Thyroid gland (tissue), 4 donors: Measurements from ENCODE around the gene ANO7. TPM values are rescaled to one million over a fixed set of nuclear protein-coding genes. Genes with fewer than 3 reads are reported as not detected.

Experiments
- DNase-seq, 2 donors: peaks; one replicate each; pipeline ENCODE4 v3.0.0-alpha.2; 2019
- H3K27ac ChIP-seq, 3 donors: fragments of 200-600 bp; sonication (generic); 1 replicate in 2 of 3; 2 replicates in 1 of 3; pipeline ENCODE4 v1.5.1; 2016 to 2019; ENCODE audit warnings: mild to moderate bottlenecking in 1 of 3, moderate library complexity in 1 of 3
- H3K27me3 ChIP-seq: fragments of 200-600 bp; sonication (generic); one replicate; pipeline ENCODE4 v1.5.1; 2019
- H3K36me3 ChIP-seq, 2 donors: fragments of 200-600 bp; sonication (generic); one replicate each; pipeline ENCODE4 v1.5.1; 2016 to 2019
- H3K4me1 ChIP-seq, 2 donors: fragments of 200-600 bp; sonication (generic); one replicate each; pipeline ENCODE4 v1.5.1; 2017 to 2019
- H3K4me3 ChIP-seq, 3 donors: fragments of 200-600 bp; sonication (generic); replicated peaks in 1 of 3; 1 replicate in 2 of 3; 2 replicates in 1 of 3; pipeline ENCODE4 v1.5.1; 2016; ENCODE audit warnings: mild to moderate bottlenecking in 1 of 3
- H3K9me3 ChIP-seq: fragments of 200-600 bp; sonication (generic); one replicate; pipeline ENCODE4 v1.5.1; 2017
- CTCF ChIP-seq, 6 experiments: fragments of 200-600 bp in 3 of 6; fragments of 450-650 bp in 3 of 6; sonication (generic) in 3 of 6; IDR thresholded peaks; one replicate each; pipeline ENCODE4 v1.5.1; 2016 to 2019; ENCODE audit warnings: antibody characterized with exemption in 6 of 6, mild to moderate bottlenecking in 2 of 6, inconsistent platforms in 1 of 6, moderate library complexity in 1 of 6
- POLR2A ChIP-seq, 2 donors: fragments of 450-650 bp; IDR thresholded peaks; one replicate each; pipeline ENCODE4 v1.6.1; 2017; ENCODE audit warnings: antibody characterized with exemption in 2 of 2, mild to moderate bottlenecking in 2 of 2, moderate library complexity in 1 of 2
- whole genome bisulfite sequencing, 2 donors: methylation state at CpG; one replicate each; pipeline ENCODE4 v1.1.5; 2017; 5-methylcytosine and 5-hydroxymethylcytosine counted together
- intact Hi-C: fragments of 100-400 bp; cut with DNase I; formaldehyde crosslinking; loops from one replicate; pipeline ENCODE4 v1.15.1; 2023
- total RNA-seq, 4 donors: library from RNA; depleted of rRNA; stranded (reverse); fragments of >200 nt; gene quantifications; one replicate each; pipeline ENCODE4 v1.2.3, GENCODE V29; 2016

The ANO7 gene
- total RNA-seq, 4 donors from 2014 or later = 0.94 to 1.8 (median 0.98) TPM; not detected in 1

GRCh38 chr2:241184901-241185300, 3.6 kb upstream of the ANO7 start:
- Histone ChIP-seq H3K27me3 (no peaks in the 10 kb centered on the region), H3K36me3 (peaks cover 0 to 8% of the 10 kb centered on the region in 2 donors), H3K27ac (no peak overlapping the region), H3K4me3 (no peak overlapping the region), H3K9me3 (no peaks in the 10 kb centered on the region), H3K4me1 (no peaks in the 10 kb centered on the region)
- DNase-seq = no peak
- intact Hi-C loops = no loop called here
- WGBS, 2 donors = 74 to 86% methylated on average over 9 of the region's 9 CpGs
- TF ChIP-seq POLR2A (IDR thresholded peaks at IDR 0.05) (no peak), CTCF (IDR thresholded peaks at IDR 0.05) (no peak)

- intact Hi-C loops = no loop called here
- DNase-seq = no peak
- peaks cover 0 to 6% of the 10 kb centered on the region in 2 donors for H3K36me3 ChIP-seq
- no peak overlapping the region for H3K4me3 ChIP-seq
- no peaks in the 10 kb centered on the region for H3K9me3 ChIP-seq
- WGBS, 2 donors = 57 to 75% methylated on average over 4 to 11 of the region's 11 CpGs
- no peak overlapping the region for H3K27ac ChIP-seq
- no peaks in the 10 kb centered on the region for H3K27me3 ChIP-seq
- TF ChIP-seq CTCF (IDR thresholded peaks at IDR 0.05) (no peak), POLR2A (IDR thresholded peaks at IDR 0.05) (no peak)
- no peaks in the 10 kb centered on the region for H3K4me1 ChIP-seq
Observed at GRCh38 chr2:241185961-241186360, 2.5 kb upstream of the ANO7 start.

GRCh38 chr2:241187101-241187917, 1.2 kb upstream of the ANO7 start:
- H3K36me3 ChIP-seq = peaks cover 0 to 6% of the 10 kb centered on the region in 2 donors
- intact Hi-C loops = no loop called here
- DNase-seq = no peak
- TF ChIP-seq POLR2A (IDR thresholded peaks at IDR 0.05) (no peak), CTCF (IDR thresholded peaks at IDR 0.05) (no peak)
- no peaks in the 10 kb centered on the region for H3K9me3 ChIP-seq
- H3K4me1 ChIP-seq = no peaks in the 10 kb centered on the region
- 54 to 68% methylated on average over 10 to 13 of the region's 14 CpGs for WGBS, 2 donors
- no peak overlapping the region for H3K27ac ChIP-seq
- H3K4me3 ChIP-seq = no peak overlapping the region
- H3K27me3 ChIP-seq = no peaks in the 10 kb centered on the region

- Histone ChIP-seq H3K36me3 (peaks cover 0 to 6% of the 10 kb centered on the region in 2 donors), H3K27ac (no peak overlapping the region), H3K4me1 (no peaks in the 10 kb centered on the region), H3K4me3 (no peak overlapping the region), H3K9me3 (no peaks in the 10 kb centered on the region), H3K27me3 (no peaks in the 10 kb centered on the region)
- WGBS, 2 donors = 50 to 57% methylated on average over 3 to 4 of the region's 4 CpGs
- TF ChIP-seq POLR2A (IDR thresholded peaks at IDR 0.05) (no peak), CTCF (IDR thresholded peaks at IDR 0.05) (no peak)
- intact Hi-C loops = no loop called here
- no peak for DNase-seq
Observed at GRCh38 chr2:241187918-241188234, 601 bp upstream of the ANO7 start.

GRCh38 chr2:241189093-241189855, 797 bp downstream of the ANO7 start:
- Histone ChIP-seq H3K4me1 (no peaks in the 10 kb centered on the region), H3K36me3 (no peaks in the 10 kb centered on the region), H3K27me3 (no peaks in the 10 kb centered on the region), H3K4me3 (no peak overlapping the region), H3K9me3 (no peaks in the 10 kb centered on the region), H3K27ac (no peak overlapping the region)
- intact Hi-C loops = no loop called here
- DNase-seq = no peak
- no peak for TF ChIP-seq POLR2A (IDR thresholded peaks at IDR 0.05)
- no peak for TF ChIP-seq CTCF (IDR thresholded peaks at IDR 0.05)
- WGBS, 2 donors = 91 to 97% methylated on average over 12 to 28 of the region's 32 CpGs
